Testis (tissue), 3 donors: ENCODE results near the gene SETX. TPM values are rescaled to one million over a fixed set of nuclear protein-coding genes. Genes with fewer than 3 reads are reported as not detected.

Experiments used
- DNase-seq: peaks from one replicate; pipeline ENCODE4 v3.0.0-alpha.2; 2019
- H3K27ac ChIP-seq, 2 donors: fragments of 200-600 bp; sonication (generic); one replicate each; pipeline ENCODE4 v1.5.1; 2019
- H3K27me3 ChIP-seq: fragments of 200-600 bp; sonication (generic); one replicate; pipeline ENCODE4 v1.5.1; 2019
- H3K36me3 ChIP-seq: fragments of 200-600 bp; sonication (generic); one replicate; pipeline ENCODE4 v1.5.1; 2017; ENCODE audit warnings: low read depth; ENCODE audit errors: missing control alignments
- H3K4me1 ChIP-seq: fragments of 200-600 bp; sonication (generic); one replicate; pipeline ENCODE4 v1.5.1; 2019
- H3K4me3 ChIP-seq, 2 donors: fragments of 200-600 bp; sonication (generic); one replicate each; pipeline ENCODE4 v1.5.1; 2017 to 2019
- H3K9me3 ChIP-seq: fragments of 200-600 bp; sonication (generic); one replicate; pipeline ENCODE4 v1.5.1; 2017
- CTCF ChIP-seq, 3 experiments: fragments of 450-650 bp in 2 of 3; fragments of 200-600 bp in 1 of 3; sonication (generic) in 1 of 3; IDR thresholded peaks; one replicate each; pipeline ENCODE4 v1.5.1; 2016 to 2019; ENCODE audit warnings: antibody characterized with exemption in 3 of 3, mild to moderate bottlenecking in 2 of 3, moderate library complexity in 1 of 3
- POLR2A ChIP-seq: fragments of 450-650 bp; IDR thresholded peaks from one replicate; pipeline ENCODE4 v1.6.1; 2017; ENCODE audit warnings: antibody characterized with exemption, mild to moderate bottlenecking, moderate library complexity
- WGBS, 2 donors: methylation state at CpG; one replicate each; pipeline ENCODE4 v1.1.5; 2018; 5-methylcytosine and 5-hydroxymethylcytosine counted together
- intact Hi-C: fragments of 100-400 bp; cut with DNase I; formaldehyde crosslinking; loops from one replicate; pipeline ENCODE4 v1.15.1; 2023; ENCODE audit warnings: low total_unique reads
- polyA plus RNA-seq: library from polyadenylated mRNA; stranded (reverse); fragments of 350-450 nt; fragmentation: Illumina TruSeq; extraction: RNeasy Lipid Tissue Mini Kit (QIAGEN cat#74804); gene quantifications from one replicate; pipeline ENCODE4 v1.2.3, GENCODE V29; 2014; ENCODE audit warnings: low read depth, low replicate concordance; ENCODE audit not compliant: insufficient read depth
- total RNA-seq, 2 donors: library from RNA; depleted of rRNA; stranded (reverse); fragments of >200 nt; gene quantifications; one replicate each; pipeline ENCODE4 v1.2.3, GENCODE V29; 2016

Gene SETX
- total and polyA plus RNA-seq, 3 donors from 2014 or later = 74.1 to 157 (median 109) TPM

- no peaks in the 10 kb centered on the region for H3K4me1 ChIP-seq
- intact Hi-C loops = no loop called here
- no peak for TF ChIP-seq POLR2A
- no peak for TF ChIP-seq CTCF (IDR thresholded peaks at IDR 0.05)
- DNase-seq = peak; percentile 34
- H3K27me3 ChIP-seq = no peaks in the 10 kb centered on the region
- H3K27ac ChIP-seq = peak overlapping the region in 1 of 2 donors; percentile 51
- H3K9me3 ChIP-seq = no peaks in the 10 kb centered on the region
- 50 to 58% methylated on average over 2 of the region's 2 CpGs for WGBS, 2 donors
- H3K36me3 ChIP-seq = no peaks in the 10 kb centered on the region
- no peak overlapping the region for H3K4me3 ChIP-seq
These were observed 65.8 kb downstream of the SETX start for GRCh38 chr9:132288966-132289365.

DNA sequence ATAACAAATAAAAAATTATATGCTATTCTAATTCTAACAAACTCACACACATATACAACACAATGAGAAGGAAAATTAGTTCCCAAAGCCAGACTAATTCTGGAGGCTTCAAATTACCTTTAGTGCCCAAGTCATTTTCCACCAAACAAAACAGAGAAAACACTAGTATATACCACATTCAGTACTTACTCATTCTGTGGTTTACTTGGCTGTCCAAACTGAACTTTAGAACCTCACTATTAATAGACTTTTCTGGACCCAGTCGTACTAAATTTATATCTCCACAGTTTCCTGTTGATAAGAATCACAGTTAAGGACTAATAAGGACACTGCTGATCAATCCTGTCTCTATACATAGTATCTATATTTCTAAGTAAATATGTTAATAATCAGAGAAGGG lies 66.4 kb downstream of the SETX start:
- H3K4me1 ChIP-seq = no peaks in the 10 kb centered on the region
- 21 to 28% methylated on average over 1 of the region's 1 CpG for WGBS, 2 donors
- no peaks in the 10 kb centered on the region for H3K27me3 ChIP-seq
- H3K27ac ChIP-seq = peak overlapping the region in 1 of 2 donors; percentile 51
- H3K9me3 ChIP-seq = no peaks in the 10 kb centered on the region
- H3K36me3 ChIP-seq = no peaks in the 10 kb centered on the region
- intact Hi-C loops = no loop called here
- no peak for DNase-seq
- TF ChIP-seq CTCF (IDR thresholded peaks at IDR 0.05) = no peak
- TF ChIP-seq POLR2A = no peak
- no peak overlapping the region for H3K4me3 ChIP-seq

DNA sequence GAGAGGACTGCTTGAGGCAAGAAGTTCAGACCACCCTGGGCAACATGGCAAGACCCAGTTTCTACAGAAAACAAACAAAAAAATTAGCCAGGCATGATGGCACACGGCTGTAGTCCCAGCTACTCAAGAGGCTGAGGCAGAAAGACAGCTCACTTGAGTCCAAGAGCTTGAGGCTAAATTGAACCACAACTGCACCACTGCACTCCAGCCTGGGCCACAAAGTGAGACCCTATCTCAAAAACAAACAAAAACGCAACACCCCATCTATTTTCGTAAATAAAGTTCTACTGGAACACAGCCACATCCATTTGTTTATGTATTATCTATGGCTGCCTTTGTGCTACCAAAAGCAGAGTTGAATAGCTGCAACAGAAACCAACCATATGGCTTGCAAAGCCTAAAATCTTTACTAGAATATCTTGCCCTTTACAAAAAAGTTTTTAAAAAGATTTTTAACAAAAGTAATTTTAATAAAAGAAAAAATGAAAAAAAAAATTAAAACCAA lies 67.5 kb downstream of the SETX start:
- no peak overlapping the region for H3K27ac ChIP-seq
- WGBS, 2 donors = 75 to 86% methylated on average over 3 of the region's 3 CpGs
- no peaks in the 10 kb centered on the region for H3K9me3 ChIP-seq
- H3K4me1 ChIP-seq = no peaks in the 10 kb centered on the region
- intact Hi-C loops = no loop called here
- no peaks in the 10 kb centered on the region for H3K36me3 ChIP-seq
- H3K4me3 ChIP-seq = no peak overlapping the region
- no peaks in the 10 kb centered on the region for H3K27me3 ChIP-seq
- no peak for TF ChIP-seq POLR2A
- TF ChIP-seq CTCF (IDR thresholded peaks at IDR 0.05) = no peak
- DNase-seq = no peak

DNA sequence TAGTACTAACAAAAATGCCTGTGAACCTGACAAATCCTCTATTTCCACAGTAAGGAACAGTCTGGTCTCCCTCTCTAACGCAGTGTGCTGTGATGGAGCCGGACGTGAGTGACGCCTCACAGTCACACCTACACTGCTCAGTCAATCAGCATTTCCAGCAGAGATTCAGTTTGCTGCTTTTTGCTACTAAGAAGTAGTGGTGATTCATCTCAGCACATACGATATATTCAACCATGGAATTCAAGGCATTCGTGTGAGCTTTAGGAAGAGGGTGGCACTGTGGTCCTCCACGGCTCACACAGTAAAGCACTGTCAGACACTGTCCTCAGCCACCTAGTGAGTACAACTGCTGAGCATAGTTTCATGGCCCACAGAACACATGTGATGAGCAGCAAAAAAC lies 70.9 kb downstream of the SETX start:
- WGBS, 2 donors = 82 to 89% methylated on average over 7 of the region's 7 CpGs
- Histone ChIP-seq H3K27me3 (no peaks in the 10 kb centered on the region), H3K4me3 (no peak overlapping the region), H3K36me3 (no peaks in the 10 kb centered on the region), H3K27ac (no peak overlapping the region), H3K9me3 (no peaks in the 10 kb centered on the region), H3K4me1 (no peaks in the 10 kb centered on the region)
- DNase-seq = no peak
- intact Hi-C loops = no loop called here
- no peak for TF ChIP-seq POLR2A
- no peak for TF ChIP-seq CTCF (IDR thresholded peaks at IDR 0.05)

- Histone ChIP-seq H3K4me1 (no peaks in the 10 kb centered on the region), H3K27ac (no peak overlapping the region), H3K27me3 (no peaks in the 10 kb centered on the region), H3K36me3 (no peaks in the 10 kb centered on the region), H3K9me3 (no peaks in the 10 kb centered on the region), H3K4me3 (no peak overlapping the region)
- intact Hi-C loops = no loop called here
- WGBS, 2 donors = 61 to 62% methylated on average over 4 of the region's 4 CpGs
- no peak for DNase-seq
- no peak for TF ChIP-seq POLR2A
- no peak for TF ChIP-seq CTCF (IDR thresholded peaks at IDR 0.05)
These were observed 71.6 kb downstream of the SETX start for GRCh38 chr9:132283165-132283564.
